GM18907 (cell line): ENCODE measurements around the gene FAM107B.

Experiments used
- ATAC-seq: cut with Tn5 transposase; IDR thresholded peaks from one replicate; pipeline ENCODE4 v1.9.1; 2021; ENCODE audit warnings: mild to moderate bottlenecking, moderate library complexity; ENCODE audit not compliant: unreplicated experiment

Gene FAM107B

DNA sequence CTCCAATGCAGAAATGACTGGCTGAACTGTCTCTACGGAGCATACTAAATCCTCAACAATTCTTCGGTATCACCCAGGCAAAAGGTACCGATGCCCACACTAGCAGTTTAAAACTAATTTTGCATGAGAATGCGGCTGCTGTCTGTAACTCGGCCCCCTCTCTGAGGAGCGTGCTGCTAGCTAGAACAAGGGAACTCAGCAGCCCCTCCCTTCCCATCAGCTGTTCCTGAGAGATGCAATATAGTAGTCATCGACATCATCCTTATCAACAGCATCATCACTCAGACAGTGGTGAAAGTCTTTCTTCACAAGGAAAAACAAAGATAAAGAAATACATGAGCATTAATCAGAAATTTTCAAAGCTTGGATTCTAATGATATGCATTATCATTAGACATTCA, 254.9 kb downstream of the FAM107B start:
- no peak for ATAC-seq

DNA sequence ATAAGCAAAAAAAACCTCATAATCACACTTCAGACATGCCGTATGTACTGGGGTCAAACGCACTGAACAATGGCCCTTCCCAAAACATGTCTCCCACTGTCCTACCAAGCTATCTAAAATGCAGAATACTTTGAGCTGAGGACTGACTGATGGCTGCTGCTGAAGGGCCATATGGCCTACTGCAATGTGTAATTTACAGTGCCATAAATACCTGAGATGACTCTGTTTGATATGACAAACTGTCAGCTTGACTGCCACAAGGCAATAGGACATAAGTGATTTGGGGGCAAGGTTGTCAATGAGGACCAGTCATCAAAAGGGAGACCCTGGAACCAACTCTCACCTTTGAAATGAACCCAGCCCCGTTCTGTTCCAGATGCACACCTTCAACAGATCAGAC, 256.5 kb downstream of the FAM107B start:
- ATAC-seq, result no peak

DNA sequence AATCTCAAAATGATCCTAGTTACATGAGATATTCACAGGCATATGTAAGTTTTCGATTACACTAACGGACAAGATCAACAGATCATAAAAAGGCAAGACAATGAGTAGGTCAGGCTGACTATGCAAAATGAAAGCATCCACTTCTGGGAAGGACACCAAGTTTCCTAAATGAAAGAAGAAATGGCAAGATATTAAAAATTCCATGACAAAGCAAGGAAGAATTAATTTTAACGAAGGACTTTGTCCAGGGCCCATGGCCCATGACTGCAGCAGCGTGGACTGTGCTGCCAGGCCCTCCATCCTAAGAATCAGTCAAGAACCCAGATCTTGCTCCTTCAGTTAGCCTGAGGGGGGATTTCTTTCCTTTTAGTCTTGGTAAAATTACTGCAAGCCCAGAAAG, 261.6 kb downstream of the FAM107B start:
- ATAC-seq, result no peak

DNA sequence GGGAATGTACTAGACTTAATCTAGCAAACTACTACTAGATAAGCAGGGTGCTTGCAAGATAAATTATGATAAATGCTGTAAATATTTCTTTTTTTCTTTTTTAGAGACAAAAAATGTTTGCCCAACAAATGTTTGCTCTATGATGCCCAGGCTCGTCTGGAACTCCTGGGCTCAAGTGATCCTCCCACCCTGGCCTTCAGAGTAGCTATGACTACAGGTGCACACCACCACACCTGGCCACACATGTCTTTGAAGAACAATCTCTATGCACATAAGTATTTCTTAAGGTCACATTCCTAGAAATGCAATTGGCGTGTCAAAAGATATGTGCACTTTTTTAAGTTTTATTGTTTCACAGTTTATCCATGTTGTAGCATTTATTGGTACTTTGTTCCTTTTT, 264.4 kb downstream of the FAM107B start:
- no peak for ATAC-seq

DNA sequence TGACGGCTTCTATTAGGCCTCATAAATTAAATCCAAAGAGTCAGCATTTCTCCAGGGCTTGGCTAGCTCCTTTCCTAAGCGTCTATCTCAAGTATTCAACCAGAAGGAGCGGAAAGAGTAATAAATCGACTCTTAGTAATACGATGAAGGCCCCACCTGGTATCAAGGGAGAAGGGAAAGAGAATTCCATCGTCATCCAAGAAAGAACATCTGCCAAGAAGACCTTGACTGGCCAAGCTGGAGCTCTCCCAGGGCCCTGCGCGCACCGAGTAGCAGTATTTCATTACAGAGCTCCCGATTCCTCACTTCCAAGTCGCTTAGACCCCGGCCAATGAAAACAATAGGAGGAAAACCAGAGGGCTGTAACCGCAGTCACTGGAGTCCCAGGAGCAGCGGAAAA, 266.0 kb downstream of the FAM107B start:
- ATAC-seq, result no peak

DNA sequence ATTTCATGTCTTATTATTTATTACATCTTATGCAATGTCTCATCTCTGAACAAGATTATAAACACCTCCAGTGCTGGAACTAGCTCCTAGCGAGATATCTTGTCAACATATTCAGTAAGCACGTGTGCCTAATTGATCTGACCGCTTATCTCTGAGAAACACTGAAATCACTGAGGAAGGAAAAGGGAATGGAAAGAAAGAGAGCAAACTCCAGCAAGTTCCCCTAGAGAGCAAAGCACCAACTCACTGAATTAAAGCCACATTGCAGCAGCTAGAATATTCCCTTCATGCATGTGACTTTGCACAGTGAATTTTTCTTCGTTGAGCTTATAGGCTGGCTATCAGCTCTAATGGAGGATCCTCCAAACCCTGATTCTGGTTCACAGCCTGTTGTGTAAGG, 266.9 kb downstream of the FAM107B start:
- ATAC-seq, result no peak

DNA sequence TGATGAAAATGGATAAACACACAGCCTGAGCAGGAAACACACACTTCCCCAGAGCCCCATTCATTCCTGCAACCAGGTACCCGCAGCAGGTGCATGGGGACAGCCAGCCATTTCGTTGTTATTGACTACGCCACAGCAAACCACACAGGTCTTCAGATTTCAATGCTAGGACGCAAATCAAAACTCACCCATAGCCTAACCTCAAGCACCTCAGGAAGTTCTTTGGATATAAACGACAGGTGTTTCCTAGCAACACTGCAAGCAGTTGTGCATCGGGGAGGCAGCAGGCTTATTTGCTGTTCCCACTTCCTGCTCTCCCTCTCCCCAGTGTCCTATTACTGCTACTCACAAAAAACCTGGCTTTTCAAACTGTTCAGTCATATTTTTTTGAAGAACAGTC, 267.5 kb downstream of the FAM107B start:
- peak; percentile 59 for ATAC-seq

DNA sequence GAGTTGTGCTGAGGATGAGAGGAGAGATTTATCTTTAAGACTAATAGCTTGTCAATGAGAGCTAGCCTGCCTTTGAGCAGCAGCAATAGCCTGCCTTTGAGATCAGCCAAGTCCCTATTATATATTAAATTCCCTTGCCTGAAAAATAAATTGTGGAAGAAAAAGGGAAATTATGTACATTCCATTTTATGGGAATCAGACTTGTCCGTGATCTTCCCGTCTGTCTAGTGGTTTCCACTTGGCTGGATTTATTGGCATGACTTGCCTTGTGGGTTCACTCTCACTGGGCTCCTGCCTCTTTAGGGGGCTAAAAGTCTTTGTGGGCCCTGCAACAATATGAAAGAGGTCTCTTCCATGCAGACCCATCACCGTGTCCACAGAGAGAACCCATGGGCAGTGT, 272.3 kb downstream of the FAM107B start:
- ATAC-seq, result no peak

DNA sequence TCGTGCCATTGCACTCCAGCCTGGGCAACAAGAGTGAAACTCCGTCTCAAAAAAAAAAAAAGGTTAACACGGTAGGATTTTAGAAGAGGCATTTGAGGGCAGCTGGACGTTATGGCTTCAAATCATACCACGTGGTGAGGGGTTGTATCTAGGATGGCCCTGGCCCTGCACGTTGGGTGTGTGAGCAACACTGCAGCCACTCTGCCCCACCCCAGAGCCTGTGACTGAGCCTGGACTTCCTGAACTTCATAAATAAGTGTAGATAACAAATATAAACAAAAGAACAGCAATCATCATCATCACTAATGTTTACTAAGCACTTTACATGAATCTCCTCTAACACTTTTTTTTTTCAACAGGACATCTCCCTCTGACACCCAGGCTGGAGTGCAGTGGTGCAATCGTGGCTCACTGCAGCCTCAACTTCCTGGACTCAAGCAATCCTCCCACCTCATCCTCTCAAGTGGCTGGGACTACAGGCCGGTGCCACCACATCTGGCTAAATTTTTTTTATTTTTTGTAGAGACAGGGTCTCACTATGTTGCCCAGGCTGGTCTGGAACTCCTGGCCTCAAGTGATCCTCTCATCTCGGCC, 274.4 kb downstream of the FAM107B start:
- ATAC-seq, result no peak

DNA sequence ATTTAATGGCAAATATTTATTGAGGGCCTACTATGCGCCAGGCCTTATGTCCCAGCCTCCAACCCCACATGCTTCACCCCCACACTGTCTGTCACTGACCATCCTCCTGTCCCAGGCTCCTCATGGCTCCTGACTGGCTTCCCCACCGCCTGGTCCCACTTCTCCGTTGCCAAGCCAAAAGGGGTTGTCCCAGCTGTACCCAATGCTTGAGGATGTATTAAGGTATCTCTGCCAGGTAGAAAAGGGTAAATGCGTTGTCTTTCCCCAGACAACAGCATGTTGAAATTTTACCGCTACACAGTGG, 275.1 kb downstream of the FAM107B start:
- no peak for ATAC-seq

DNA sequence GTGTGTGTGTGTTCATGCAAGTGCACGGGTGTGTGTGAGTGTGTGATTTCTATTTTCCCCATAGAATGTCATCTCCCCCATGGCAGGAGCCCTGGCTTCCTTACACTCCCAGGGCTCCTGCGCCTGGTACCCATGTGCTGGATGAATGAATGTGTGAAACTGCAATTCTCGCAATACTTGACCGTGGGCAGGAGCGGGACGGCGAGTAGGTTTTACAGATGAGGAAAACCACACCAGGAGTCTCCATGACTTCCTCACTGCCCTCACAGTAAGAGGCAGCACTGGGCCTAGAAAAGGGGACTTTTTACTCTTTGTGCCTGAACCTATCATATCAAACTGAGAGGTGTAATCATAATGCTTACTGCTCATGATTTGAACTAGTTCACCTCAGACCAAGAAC, 276.4 kb downstream of the FAM107B start:
- no peak for ATAC-seq

DNA sequence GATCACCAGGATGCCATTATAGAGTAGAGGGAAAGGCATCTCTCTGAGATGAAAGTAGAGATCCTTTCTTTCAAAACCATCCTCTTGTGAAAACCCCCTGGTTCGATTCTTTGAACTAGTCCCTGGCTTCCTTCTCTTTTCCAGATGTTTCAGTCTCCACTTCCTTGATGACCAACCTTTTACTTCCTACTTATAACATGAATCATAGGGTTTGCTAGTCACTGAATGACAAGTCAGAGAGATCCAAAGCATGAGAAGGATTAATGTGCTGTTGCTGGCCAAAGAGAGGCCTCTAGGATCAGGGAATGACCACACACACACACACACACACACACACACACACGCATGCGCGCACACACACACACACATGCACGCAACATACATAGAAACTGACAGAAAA, 282.9 kb downstream of the FAM107B start:
- no peak for ATAC-seq

DNA sequence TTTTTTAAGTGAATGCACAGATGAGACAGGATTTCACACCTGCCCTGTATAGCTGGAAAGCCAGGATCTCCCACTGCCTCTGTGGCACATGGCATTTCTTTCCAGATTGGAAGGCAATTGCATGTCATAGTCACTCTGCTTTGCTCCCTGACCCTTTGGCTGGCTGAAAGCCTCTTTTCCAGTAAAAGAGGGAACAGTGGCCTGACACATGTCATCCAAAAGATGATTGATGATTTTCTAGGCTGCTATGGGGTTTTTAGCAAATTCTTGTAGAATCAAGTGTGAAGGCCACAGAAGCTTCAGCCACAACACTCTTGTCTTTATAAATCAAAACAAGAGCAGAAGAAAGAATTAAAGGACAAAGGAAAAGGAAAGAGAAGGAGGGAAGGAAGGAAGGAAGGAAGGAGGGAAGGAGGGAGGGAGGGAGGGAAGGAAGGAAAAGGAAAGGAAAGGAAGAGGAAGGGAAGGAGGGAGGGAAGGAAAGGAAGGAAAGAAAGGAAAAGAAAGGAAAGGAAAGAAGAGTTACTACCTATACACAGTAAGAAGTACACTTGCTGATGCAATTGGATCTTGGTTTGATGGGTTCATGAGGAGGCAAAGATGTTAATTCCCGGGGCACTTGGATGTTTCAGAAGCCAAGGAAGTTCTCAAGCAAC, 285.0 kb downstream of the FAM107B start:
- ATAC-seq, result no peak

DNA sequence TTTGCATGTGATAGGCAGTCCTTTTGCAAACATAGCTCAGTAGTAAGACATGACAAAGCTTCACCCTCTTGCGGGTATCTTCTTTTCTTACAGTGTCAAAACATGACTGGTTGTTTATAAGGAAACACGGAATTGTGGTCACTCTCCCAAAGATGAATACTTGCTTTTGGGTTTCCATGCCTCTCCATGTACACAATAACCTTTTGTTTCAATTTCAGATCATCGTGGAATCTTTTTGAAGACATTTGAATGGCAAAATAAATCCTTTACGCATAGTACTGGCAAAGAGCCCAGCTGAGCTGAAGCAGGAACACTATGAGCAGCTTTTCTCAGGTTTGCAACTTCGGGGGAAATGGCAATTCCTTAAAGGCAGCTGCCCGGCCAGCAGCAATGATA, 287.2 kb downstream of the FAM107B start:
- ATAC-seq, result no peak

DNA sequence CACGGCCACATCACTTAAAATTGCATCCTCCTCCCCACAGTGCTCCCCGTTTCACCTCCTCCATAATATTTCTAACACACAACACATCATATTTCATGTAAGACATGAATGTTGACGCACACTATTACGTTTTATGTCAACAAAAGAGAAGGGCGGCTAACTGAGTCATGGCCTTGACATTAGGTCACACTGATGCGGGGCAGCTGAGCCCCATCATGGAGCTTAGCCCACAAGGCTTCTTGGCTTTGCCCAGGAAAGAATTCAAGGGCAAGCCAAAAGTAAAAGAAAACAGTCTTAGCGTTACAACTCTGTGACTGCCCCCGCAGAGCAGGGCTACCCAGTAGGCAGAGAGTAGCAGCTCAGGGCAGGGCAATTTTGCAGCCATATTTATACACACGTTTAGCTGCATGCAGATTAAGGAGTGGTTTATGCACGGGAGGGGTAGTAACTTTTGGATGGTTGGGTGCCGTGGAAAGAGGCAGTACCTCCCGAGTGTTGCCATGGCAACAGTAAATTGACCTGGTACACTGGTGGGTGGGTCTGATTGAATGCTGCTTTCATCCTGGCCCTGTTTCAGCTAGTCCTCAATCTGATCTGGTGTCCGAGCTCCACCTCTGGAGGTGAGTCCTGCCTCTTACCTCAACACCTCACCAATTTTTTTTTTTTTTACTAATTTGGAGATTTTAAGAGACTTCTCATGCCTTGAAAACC, 287.8 kb downstream of the FAM107B start:
- ATAC-seq, result no peak

DNA sequence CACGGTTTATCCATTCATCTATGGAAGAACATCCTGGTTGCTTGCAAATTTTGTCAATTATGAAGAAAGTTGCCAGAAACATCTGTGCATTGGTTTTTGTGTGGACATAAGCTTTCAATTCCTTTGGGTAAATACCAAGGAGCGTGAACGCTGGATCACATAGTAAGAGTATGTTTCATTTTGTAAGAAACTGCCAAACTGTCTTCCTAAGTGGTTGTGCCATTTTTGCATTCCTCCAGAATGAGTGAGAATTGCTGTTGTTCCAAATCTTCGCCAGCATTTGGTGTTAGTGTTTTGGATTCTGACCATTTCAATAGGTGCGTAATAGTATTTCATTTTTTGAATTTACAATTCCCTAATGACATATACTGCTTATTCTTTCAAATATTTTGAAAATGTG, 288.7 kb downstream of the FAM107B start:
- no peak for ATAC-seq

DNA sequence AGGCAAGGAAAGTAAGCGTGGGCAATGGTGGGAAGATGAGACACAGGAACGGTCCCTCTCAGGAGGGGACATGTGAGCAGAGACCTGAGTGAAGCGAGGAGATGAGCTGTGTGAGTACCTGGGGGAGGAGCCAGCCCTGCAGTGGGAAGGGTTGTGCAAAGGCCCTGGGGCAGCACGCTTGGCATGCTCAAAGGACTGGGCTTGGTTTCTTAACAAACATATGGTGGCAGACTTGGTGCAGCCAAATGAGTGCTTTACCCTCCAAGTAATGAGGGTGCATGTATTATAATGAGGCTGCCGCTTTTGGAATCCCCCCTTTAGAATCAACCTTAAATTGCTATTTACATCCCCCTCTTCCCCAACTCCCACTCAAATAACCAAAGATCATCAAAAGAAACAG, 291.3 kb downstream of the FAM107B start:
- ATAC-seq, result no peak

DNA sequence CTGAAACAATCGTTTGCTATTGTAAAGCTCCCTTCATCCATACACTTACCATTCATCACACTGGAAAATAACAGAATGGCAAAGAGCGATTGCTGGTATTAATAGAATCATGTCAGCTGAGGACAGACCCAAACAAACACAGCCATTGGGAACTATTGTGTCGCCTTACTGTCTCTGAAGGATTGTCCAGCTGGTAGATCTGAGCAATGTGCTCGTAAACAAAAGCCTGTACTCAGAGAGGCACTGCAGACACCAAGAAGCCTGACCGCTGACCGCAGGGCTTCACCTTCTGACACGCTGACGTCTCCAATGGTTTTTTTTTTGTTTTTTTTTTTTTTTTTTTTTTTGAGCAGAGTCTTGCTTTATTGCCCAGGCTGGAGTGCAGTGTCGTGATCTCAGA, 292.9 kb downstream of the FAM107B start:
- no peak for ATAC-seq

DNA sequence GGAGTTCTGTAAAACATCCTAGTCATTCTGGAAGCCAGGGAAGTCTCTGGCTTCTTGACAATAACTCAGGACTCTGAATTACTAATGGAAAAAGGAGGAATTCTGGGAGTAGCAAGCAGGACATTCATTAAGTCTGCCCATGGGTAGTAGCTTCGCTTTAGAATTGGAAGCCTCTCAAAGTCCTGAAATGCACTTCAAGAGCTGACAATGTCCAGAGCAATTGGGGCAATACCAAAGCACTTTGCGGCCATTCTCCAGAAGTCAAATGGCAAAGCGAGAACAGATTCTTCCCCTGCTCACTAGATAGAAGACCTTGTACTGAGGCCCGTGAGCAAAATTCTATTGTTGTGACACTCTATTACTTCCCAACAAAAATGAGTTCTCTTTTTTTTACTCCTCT, 293.7 kb downstream of the FAM107B start:
- ATAC-seq, result no peak

DNA sequence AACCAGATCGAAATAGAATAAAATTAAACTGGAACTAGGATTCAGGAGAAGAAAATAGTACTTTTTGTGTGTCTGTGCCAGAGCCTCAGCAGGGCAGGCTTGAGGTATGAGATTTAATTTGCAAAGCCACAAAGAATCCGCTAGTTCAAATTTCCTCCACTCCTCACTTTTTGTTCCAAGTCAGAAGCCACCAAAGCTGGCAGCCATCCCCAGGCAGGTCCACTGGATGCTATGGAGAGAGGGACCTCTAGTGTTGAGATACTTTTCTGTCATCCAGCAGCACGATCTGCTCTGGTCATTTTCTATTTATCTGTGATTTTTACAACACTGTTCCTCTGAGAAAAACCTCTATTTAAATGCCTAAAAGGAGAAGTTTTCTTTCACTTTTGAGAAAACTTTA, 296.1 kb downstream of the FAM107B start:
- no peak for ATAC-seq

DNA sequence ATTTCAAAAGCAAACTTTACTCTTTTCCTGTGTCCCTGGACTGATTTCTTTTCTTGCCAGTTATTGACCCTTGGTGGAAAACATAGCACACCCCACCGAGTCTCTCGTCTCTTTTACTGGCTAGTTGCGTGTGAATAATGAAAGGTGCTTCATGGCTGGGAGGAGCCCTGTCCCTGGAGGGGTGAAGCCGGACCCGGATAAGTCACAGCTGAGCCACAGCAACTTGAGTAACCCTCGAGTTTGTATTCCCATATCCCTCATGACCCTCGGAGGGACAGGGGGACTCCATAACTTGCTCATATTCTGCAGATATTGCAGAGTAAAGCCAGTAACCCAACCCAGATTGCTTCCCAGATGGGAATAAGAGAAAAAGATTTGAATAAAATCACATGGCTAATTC, 296.5 kb downstream of the FAM107B start:
- no peak for ATAC-seq

DNA sequence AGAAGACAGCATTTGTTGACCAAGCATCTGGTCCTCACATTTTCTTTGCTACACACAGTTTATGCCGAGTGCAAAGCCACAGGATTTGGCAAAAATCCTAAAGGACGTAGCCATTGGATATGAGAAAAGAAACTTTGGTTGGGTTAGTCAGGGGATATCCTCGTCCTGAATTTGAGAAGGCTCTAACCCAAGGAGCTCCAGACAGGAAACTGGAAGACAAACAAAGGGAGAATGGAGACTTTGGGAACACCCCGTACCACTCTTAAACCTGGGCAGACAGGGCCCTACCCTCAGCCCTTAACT, 297.3 kb downstream of the FAM107B start:
- no peak for ATAC-seq
